WTC11 (cell line): ENCODE measurements around the gene HDAC7. TPM values are rescaled to one million over a fixed set of nuclear protein-coding genes. Genes with fewer than 3 reads are reported as not detected.
A peak's percentile ranks its signal among the peaks of the same experiment; 100 is the strongest.

ENCODE experiments used
- ATAC-seq: fragments of 200-7000 bp; cut with Tn5 transposase; 2 replicates; pipeline ENCODE4 v1.10.0; 2021; ENCODE audit warnings: mild to moderate bottlenecking, moderate library complexity
- CTCF ChIA-PET: fragments of 300-600 bp; sonication (Branson Sonifier 250); formaldehyde crosslinking; loops from one replicate; lab custom pipeline; 2021; ENCODE audit warnings: antibody characterized with exemption; lab: Charles Lee
- POLR2A ChIA-PET: fragments of 350-600 bp; sonication (Branson Sonifier 250); formaldehyde crosslinking; loops from one replicate; lab custom pipeline; 2021; ENCODE audit warnings: antibody characterized with exemption; lab: Charles Lee
- DNase-seq: peaks from one replicate; pipeline ENCODE4 v3.0.0; 2021; ENCODE audit warnings: low spot score
- H3K27ac Mint-ChIP-seq: 2 replicates; pipeline ENCODE4 v1.8.0; 2021; ENCODE audit warnings: mixed read lengths
- H3K27me3 Mint-ChIP-seq: 2 replicates; pipeline ENCODE4 v1.8.0; 2021; ENCODE audit warnings: low read depth, mild to moderate bottlenecking, moderate library complexity, mixed read lengths
- H3K36me3 Mint-ChIP-seq: 2 replicates; pipeline ENCODE4 v1.8.0; 2021; ENCODE audit warnings: mixed read lengths
- H3K4me1 Mint-ChIP-seq: 2 replicates; pipeline ENCODE4 v1.8.0; 2022; ENCODE audit warnings: mixed read lengths
- H3K4me3 Mint-ChIP-seq: 2 replicates; pipeline ENCODE4 v1.8.0; 2021; ENCODE audit warnings: mild to moderate bottlenecking, moderate library complexity, mixed read lengths
- H3K9me3 Mint-ChIP-seq: 2 replicates; pipeline ENCODE4 v1.8.0; 2021; ENCODE audit warnings: mixed read lengths
- FOXJ3 ChIP-seq: sonication (generic); formaldehyde crosslinking; IDR thresholded peaks from 2 replicates; pipeline ENCODE4 v1.9.0; 2021; ENCODE audit warnings: missing genetic modification reagents, mild to moderate bottlenecking, borderline replicate concordance
- HMGA2 ChIP-seq: fragments of 250-450 bp; sonication (Bioruptor Pico); IDR thresholded peaks from 2 replicates; pipeline ENCODE4 v1.4.0; 2021; ENCODE audit warnings: mild to moderate bottlenecking, moderate library complexity
- NFYB ChIP-seq: sonication (generic); formaldehyde crosslinking; conservative IDR thresholded peaks from 2 replicates; pipeline ENCODE4 v1.8.0; 2022; ENCODE audit warnings: low read depth, missing genetic modification reagents
- TEAD4 ChIP-seq: sonication (generic); formaldehyde crosslinking; IDR thresholded peaks from 2 replicates; pipeline ENCODE4 v1.8.0; 2022; ENCODE audit warnings: mild to moderate bottlenecking, missing genetic modification reagents
- total RNA-seq: library from RNA; stranded (reverse); gene quantifications from 3 replicates; pipeline ENCODE4 v1.2.3, GENCODE V29; 2021
- TF ChIP-seq, protein P1 (sequence below): sonication (generic); formaldehyde crosslinking; IDR thresholded peaks from 2 replicates; pipeline ENCODE4 v1.8.0; 2023; ENCODE audit warnings: missing genetic modification reagents, mild to moderate bottlenecking, borderline replicate concordance
- TF ChIP-seq, protein P2 (sequence below): fragments of 250-450 bp; sonication (Bioruptor Pico); IDR thresholded peaks from 2 replicates; pipeline ENCODE4 v2.1.2; 2022; ENCODE audit warnings: mild to moderate bottlenecking, moderate library complexity
- TF ChIP-seq, protein P3 (sequence below): sonication (generic); formaldehyde crosslinking; IDR thresholded peaks from 2 replicates; pipeline ENCODE4 v1.8.0; 2022; ENCODE audit warnings: missing genetic modification reagents
- TF ChIP-seq, protein P4 (sequence below): sonication (generic); formaldehyde crosslinking; IDR thresholded peaks from 2 replicates; pipeline ENCODE4 v1.8.1; 2022; ENCODE audit warnings: mild to moderate bottlenecking, missing genetic modification reagents, moderate library complexity, borderline replicate concordance
- TF ChIP-seq, protein P5 (sequence below): sonication (generic); formaldehyde crosslinking; IDR thresholded peaks from 2 replicates; pipeline ENCODE4 v1.8.0; 2022; ENCODE audit warnings: mild to moderate bottlenecking, missing genetic modification reagents

The HDAC7 gene
- total RNA-seq, 1 experiment from 2014 or later: 111 TPM

DNA sequence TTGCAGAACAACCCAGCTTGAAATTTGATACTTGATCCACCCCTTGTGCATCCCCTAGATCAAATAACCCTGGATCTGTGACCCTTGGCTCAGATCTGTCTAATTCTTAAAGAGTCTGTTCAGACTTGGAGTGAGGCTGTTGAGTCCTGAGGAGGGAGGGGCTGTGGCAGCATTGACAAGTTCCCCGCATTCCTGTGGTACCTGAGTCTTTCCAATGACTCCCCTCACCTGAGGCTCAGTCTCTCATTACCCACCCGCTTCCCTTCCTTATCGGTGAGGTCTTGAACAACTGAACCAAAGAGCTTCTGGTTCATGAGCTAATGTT, 16.1 kb upstream of the HDAC7 start (continued):
- TF ChIP-seq, protein P1, sequence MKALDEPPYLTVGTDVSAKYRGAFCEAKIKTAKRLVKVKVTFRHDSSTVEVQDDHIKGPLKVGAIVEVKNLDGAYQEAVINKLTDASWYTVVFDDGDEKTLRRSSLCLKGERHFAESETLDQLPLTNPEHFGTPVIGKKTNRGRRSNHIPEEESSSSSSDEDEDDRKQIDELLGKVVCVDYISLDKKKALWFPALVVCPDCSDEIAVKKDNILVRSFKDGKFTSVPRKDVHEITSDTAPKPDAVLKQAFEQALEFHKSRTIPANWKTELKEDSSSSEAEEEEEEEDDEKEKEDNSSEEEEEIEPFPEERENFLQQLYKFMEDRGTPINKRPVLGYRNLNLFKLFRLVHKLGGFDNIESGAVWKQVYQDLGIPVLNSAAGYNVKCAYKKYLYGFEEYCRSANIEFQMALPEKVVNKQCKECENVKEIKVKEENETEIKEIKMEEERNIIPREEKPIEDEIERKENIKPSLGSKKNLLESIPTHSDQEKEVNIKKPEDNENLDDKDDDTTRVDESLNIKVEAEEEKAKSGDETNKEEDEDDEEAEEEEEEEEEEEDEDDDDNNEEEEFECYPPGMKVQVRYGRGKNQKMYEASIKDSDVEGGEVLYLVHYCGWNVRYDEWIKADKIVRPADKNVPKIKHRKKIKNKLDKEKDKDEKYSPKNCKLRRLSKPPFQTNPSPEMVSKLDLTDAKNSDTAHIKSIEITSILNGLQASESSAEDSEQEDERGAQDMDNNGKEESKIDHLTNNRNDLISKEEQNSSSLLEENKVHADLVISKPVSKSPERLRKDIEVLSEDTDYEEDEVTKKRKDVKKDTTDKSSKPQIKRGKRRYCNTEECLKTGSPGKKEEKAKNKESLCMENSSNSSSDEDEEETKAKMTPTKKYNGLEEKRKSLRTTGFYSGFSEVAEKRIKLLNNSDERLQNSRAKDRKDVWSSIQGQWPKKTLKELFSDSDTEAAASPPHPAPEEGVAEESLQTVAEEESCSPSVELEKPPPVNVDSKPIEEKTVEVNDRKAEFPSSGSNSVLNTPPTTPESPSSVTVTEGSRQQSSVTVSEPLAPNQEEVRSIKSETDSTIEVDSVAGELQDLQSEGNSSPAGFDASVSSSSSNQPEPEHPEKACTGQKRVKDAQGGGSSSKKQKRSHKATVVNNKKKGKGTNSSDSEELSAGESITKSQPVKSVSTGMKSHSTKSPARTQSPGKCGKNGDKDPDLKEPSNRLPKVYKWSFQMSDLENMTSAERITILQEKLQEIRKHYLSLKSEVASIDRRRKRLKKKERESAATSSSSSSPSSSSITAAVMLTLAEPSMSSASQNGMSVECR: no peak
- TF ChIP-seq, protein P2, sequence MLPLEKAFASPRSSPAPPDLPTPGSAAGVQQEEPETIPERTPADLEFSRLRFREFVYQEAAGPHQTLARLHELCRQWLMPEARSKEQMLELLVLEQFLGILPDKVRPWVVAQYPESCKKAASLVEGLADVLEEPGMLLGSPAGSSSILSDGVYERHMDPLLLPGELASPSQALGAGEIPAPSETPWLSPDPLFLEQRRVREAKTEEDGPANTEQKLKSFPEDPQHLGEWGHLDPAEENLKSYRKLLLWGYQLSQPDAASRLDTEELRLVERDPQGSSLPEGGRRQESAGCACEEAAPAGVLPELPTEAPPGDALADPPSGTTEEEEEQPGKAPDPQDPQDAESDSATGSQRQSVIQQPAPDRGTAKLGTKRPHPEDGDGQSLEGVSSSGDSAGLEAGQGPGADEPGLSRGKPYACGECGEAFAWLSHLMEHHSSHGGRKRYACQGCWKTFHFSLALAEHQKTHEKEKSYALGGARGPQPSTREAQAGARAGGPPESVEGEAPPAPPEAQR: no peak
- TF ChIP-seq FOXJ3 (CRISPR knock-in tag) (no peak), NFYB (no peak)
- TF ChIP-seq, all 79 proteins: peak for 0

DNA sequence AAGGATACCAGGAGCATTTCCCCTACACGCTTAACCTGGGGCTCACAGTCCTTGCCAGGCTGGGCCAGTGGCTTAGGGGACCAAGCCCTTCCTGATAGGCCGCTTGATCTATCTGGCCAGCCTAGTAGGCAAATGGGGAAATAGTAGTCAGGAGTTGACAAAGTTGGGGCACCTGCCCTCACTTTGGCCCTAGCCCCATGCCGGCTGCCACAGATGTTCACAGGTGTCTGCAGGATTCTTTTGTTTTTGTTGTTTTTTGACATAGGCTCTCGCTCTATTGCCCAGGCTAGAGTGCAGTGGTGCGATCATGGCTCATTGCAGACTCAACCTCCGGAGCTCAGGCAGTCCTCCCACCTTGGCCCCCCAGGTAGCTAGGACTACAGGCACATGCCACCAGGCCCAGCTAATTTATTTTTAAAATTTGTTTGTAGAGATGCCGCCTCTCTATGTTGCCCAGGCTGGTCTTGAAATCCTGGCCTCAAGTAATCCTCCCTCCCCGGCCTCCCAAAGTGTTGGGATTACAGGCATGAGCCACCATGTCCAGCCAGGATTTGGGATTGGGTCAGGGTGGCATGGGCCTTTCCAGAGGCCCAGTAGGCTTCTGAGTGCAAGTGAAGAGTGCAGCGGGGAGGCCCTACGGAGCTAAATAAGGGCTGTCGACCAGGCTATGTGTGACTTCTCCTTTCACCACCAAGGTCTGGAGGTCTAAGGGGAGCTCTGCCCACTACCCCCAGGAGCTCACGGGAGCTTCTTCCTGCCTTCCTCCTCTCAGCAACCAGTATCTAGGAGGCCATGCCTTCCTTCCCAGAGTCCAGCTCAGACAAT, 15.5 kb upstream of the HDAC7 start:
- Mint-ChIP-seq H3K27me3 (peaks cover 2% of the 10 kb centered on the region; the same call in 1 of the 2 replicates), H3K27ac (peak overlapping the region; percentile 9; the same call in 1 of the 2 replicates), H3K9me3 (no peaks in the 10 kb centered on the region), H3K4me3 (no peak overlapping the region), H3K4me1 (peaks cover 19% of the 10 kb centered on the region), H3K36me3 (no peaks in the 10 kb centered on the region)
- ChIA-PET POLR2A (interaction anchor here (0.6 to 1.5 kb wide), 3 partner anchors 15 to 18 kb away, joined by 3 to 4 read pairs (median 3); no protein-coding TSS in a partner anchor), CTCF (interaction anchor here (0.7 to 12.4 kb wide), 12 partner anchors 16 to 120 kb away, joined by 3 to 408 read pairs (median 8); partner anchors contain the start of genes HDAC7 and VDR)
- ATAC-seq (no peak), DNase-seq (no peak)
- TF ChIP-seq TEAD4: no peak
- TF ChIP-seq, protein P3, sequence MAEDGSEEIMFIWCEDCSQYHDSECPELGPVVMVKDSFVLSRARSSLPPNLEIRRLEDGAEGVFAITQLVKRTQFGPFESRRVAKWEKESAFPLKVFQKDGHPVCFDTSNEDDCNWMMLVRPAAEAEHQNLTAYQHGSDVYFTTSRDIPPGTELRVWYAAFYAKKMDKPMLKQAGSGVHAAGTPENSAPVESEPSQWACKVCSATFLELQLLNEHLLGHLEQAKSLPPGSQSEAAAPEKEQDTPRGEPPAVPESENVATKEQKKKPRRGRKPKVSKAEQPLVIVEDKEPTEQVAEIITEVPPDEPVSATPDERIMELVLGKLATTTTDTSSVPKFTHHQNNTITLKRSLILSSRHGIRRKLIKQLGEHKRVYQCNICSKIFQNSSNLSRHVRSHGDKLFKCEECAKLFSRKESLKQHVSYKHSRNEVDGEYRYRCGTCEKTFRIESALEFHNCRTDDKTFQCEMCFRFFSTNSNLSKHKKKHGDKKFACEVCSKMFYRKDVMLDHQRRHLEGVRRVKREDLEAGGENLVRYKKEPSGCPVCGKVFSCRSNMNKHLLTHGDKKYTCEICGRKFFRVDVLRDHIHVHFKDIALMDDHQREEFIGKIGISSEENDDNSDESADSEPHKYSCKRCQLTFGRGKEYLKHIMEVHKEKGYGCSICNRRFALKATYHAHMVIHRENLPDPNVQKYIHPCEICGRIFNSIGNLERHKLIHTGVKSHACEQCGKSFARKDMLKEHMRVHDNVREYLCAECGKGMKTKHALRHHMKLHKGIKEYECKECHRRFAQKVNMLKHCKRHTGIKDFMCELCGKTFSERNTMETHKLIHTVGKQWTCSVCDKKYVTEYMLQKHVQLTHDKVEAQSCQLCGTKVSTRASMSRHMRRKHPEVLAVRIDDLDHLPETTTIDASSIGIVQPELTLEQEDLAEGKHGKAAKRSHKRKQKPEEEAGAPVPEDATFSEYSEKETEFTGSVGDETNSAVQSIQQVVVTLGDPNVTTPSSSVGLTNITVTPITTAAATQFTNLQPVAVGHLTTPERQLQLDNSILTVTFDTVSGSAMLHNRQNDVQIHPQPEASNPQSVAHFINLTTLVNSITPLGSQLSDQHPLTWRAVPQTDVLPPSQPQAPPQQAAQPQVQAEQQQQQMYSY (CRISPR knock-in tag): no peak
- TF ChIP-seq, protein P4, sequence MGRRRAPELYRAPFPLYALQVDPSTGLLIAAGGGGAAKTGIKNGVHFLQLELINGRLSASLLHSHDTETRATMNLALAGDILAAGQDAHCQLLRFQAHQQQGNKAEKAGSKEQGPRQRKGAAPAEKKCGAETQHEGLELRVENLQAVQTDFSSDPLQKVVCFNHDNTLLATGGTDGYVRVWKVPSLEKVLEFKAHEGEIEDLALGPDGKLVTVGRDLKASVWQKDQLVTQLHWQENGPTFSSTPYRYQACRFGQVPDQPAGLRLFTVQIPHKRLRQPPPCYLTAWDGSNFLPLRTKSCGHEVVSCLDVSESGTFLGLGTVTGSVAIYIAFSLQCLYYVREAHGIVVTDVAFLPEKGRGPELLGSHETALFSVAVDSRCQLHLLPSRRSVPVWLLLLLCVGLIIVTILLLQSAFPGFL (CRISPR knock-in tag): no peak
- TF ChIP-seq, protein P5, sequence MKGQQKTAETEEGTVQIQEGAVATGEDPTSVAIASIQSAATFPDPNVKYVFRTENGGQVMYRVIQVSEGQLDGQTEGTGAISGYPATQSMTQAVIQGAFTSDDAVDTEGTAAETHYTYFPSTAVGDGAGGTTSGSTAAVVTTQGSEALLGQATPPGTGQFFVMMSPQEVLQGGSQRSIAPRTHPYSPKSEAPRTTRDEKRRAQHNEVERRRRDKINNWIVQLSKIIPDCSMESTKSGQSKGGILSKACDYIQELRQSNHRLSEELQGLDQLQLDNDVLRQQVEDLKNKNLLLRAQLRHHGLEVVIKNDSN: no peak
- TF ChIP-seq HMGA2 (CRISPR knock-in tag): no peak
